IgD-negative memory B cell (primary cell): ENCODE measurements around the gene TMEM171. TPM values are rescaled to one million over a fixed set of nuclear protein-coding genes. Genes with fewer than 3 reads are reported as not detected.

Experiments used
- H3K27ac Mint-ChIP-seq, 3 donors: one replicate each; pipeline ENCODE4 v1.8.0; 2020 to 2022; ENCODE audit warnings: mild to moderate bottlenecking in 3 of 3, mixed read lengths in 3 of 3, moderate library complexity in 1 of 3
- H3K27me3 Mint-ChIP-seq: one replicate; pipeline ENCODE4 v1.8.0; 2021; ENCODE audit warnings: mixed read lengths
- H3K36me3 Mint-ChIP-seq: one replicate; pipeline ENCODE4 v1.8.0; 2020; ENCODE audit warnings: mild to moderate bottlenecking, mixed read lengths
- H3K4me1 Mint-ChIP-seq, 3 donors: one replicate each; pipeline ENCODE4 v1.8.0; 2020 to 2022; ENCODE audit warnings: mixed read lengths in 3 of 3, mild to moderate bottlenecking in 1 of 3
- H3K4me3 Mint-ChIP-seq, 4 donors: one replicate each; pipeline ENCODE4 v1.8.0; 2020 to 2022; ENCODE audit warnings: mild to moderate bottlenecking in 4 of 4, mixed read lengths in 4 of 4, moderate library complexity in 3 of 4
- H3K9me3 Mint-ChIP-seq, 3 donors: one replicate each; pipeline ENCODE4 v1.8.0; 2020 to 2021; ENCODE audit warnings: mixed read lengths in 3 of 3, mild to moderate bottlenecking in 1 of 3
- polyA plus RNA-seq: library from polyadenylated mRNA; unstranded; fragments of 300-500 nt; fragmentation: Illumina TruSeq; gene quantifications from one replicate; pipeline ENCODE4 v1.2.3, GENCODE V29; 2021

TMEM171 gene
- not detected for polyA plus RNA-seq

GRCh38 chr5:73120222-73121118 is at the start of gene TMEM171:
TSS of gene TMEM171 (plus strand) at chr5:73120575. CDS start at chr5:73123374, 2,799 bp downstream.
- Mint-ChIP-seq H3K9me3 (peaks cover 0 to 3% (median 2%) of the 10 kb centered on the region in 3 donors), H3K4me3 (peak within 1 kb of the TSS in 2 of 4 donors; percentile 68 to 75), H3K36me3 (no peaks in the 10 kb centered on the region), H3K27me3 (peaks cover 57% of the 10 kb centered on the region), H3K4me1 (peaks cover 5 to 15% (median 12%) of the 10 kb centered on the region in 3 donors), H3K27ac (no peak within 1 kb of the TSS)

GRCh38 chr5:73081093-73081492 is 39.3 kb upstream of the TMEM171 start:
- H3K27ac Mint-ChIP-seq = no peak overlapping the region
- no peaks in the 10 kb centered on the region for H3K27me3 Mint-ChIP-seq
- no peaks in the 10 kb centered on the region for H3K4me1 Mint-ChIP-seq
- H3K4me3 Mint-ChIP-seq = no peak overlapping the region
- H3K9me3 Mint-ChIP-seq = no peaks in the 10 kb centered on the region
- H3K36me3 Mint-ChIP-seq = no peaks in the 10 kb centered on the region

GRCh38 chr5:73088026-73088425 is 32.3 kb upstream of the TMEM171 start:
- H3K27ac Mint-ChIP-seq = no peak overlapping the region
- H3K27me3 Mint-ChIP-seq = no peaks in the 10 kb centered on the region
- H3K4me1 Mint-ChIP-seq = no peaks in the 10 kb centered on the region
- H3K4me3 Mint-ChIP-seq = no peak overlapping the region
- no peaks in the 10 kb centered on the region for H3K9me3 Mint-ChIP-seq
- peaks cover 8% of the 10 kb centered on the region for H3K36me3 Mint-ChIP-seq

- H3K9me3 Mint-ChIP-seq = peaks cover 1 to 4% (median 3%) of the 10 kb centered on the region in 3 donors
Measured at GRCh38 chr5:73093943-73094342, 26.4 kb upstream of the TMEM171 start.

GRCh38 chr5:73094415-73094814 is 26.0 kb upstream of the TMEM171 start:
- Mint-ChIP-seq H3K27ac (no peak overlapping the region), H3K4me3 (no peak overlapping the region), H3K36me3 (peaks cover 3% of the 10 kb centered on the region), H3K9me3 (peaks cover 1 to 4% (median 3%) of the 10 kb centered on the region in 3 donors), H3K4me1 (no peaks in the 10 kb centered on the region), H3K27me3 (no peaks in the 10 kb centered on the region)

More at GRCh38 chr5:73093943-73094342, 26.4 kb upstream of the TMEM171 start:
- Mint-ChIP-seq H3K4me3 (no peak overlapping the region), H3K36me3 (peaks cover 3% of the 10 kb centered on the region), H3K27ac (no peak overlapping the region), H3K27me3 (no peaks in the 10 kb centered on the region), H3K4me1 (no peaks in the 10 kb centered on the region)

- Mint-ChIP-seq H3K27me3 (peaks cover 3% of the 10 kb centered on the region), H3K4me3 (no peak overlapping the region), H3K36me3 (peaks cover 3% of the 10 kb centered on the region), H3K9me3 (peaks cover 1 to 5% (median 4%) of the 10 kb centered on the region in 3 donors), H3K4me1 (peaks cover 0 to 3% (median 0%) of the 10 kb centered on the region in 3 donors), H3K27ac (no peak overlapping the region)
Measured at GRCh38 chr5:73095564-73096238, 24.7 kb upstream of the TMEM171 start.

- H3K4me3 Mint-ChIP-seq = no peak overlapping the region
Measured at GRCh38 chr5:73096239-73096575, 24.2 kb upstream of the TMEM171 start.

GRCh38 chr5:73097740-73098139 is 22.6 kb upstream of the TMEM171 start:
- Mint-ChIP-seq H3K4me1 (peaks cover 0 to 3% (median 0%) of the 10 kb centered on the region in 3 donors), H3K9me3 (peaks cover 1 to 5% (median 4%) of the 10 kb centered on the region in 3 donors), H3K36me3 (no peaks in the 10 kb centered on the region), H3K27me3 (peaks cover 3% of the 10 kb centered on the region), H3K4me3 (no peak overlapping the region), H3K27ac (no peak overlapping the region)

More at GRCh38 chr5:73096239-73096575, 24.2 kb upstream of the TMEM171 start:
- peaks cover 0 to 3% (median 0%) of the 10 kb centered on the region in 3 donors for H3K4me1 Mint-ChIP-seq
- H3K27ac Mint-ChIP-seq = no peak overlapping the region
- peaks cover 3% of the 10 kb centered on the region for H3K27me3 Mint-ChIP-seq
- H3K9me3 Mint-ChIP-seq = peaks cover 1 to 5% (median 4%) of the 10 kb centered on the region in 3 donors
- H3K36me3 Mint-ChIP-seq = peaks cover under 1% of the 10 kb centered on the region

GRCh38 chr5:73100109-73100508 is 20.3 kb upstream of the TMEM171 start:
- H3K4me3 Mint-ChIP-seq = no peak overlapping the region
- peaks cover 0 to 3% (median 0%) of the 10 kb centered on the region in 3 donors for H3K4me1 Mint-ChIP-seq
- H3K36me3 Mint-ChIP-seq = no peaks in the 10 kb centered on the region
- peak overlapping the region in 1 of 3 donors; percentile 55 for H3K27ac Mint-ChIP-seq
- H3K9me3 Mint-ChIP-seq = peaks cover 1 to 5% (median 4%) of the 10 kb centered on the region in 3 donors
- H3K27me3 Mint-ChIP-seq = peaks cover 7% of the 10 kb centered on the region

GRCh38 chr5:73103870-73104299 is 16.5 kb upstream of the TMEM171 start:
- H3K4me3 Mint-ChIP-seq = no peak overlapping the region
- H3K27ac Mint-ChIP-seq = no peak overlapping the region
- no peaks in the 10 kb centered on the region for H3K36me3 Mint-ChIP-seq
- peaks cover 11% of the 10 kb centered on the region for H3K27me3 Mint-ChIP-seq
- H3K9me3 Mint-ChIP-seq = peaks cover 0 to 4% (median 2%) of the 10 kb centered on the region in 3 donors
- peaks cover 0 to 4% (median 0%) of the 10 kb centered on the region in 3 donors for H3K4me1 Mint-ChIP-seq

- Mint-ChIP-seq H3K4me3 (no peak overlapping the region), H3K36me3 (no peaks in the 10 kb centered on the region), H3K9me3 (peaks cover 0 to 4% (median 2%) of the 10 kb centered on the region in 3 donors), H3K27me3 (peaks cover 11% of the 10 kb centered on the region), H3K4me1 (peaks cover 0 to 4% (median 0%) of the 10 kb centered on the region in 3 donors), H3K27ac (no peak overlapping the region)
Measured at GRCh38 chr5:73104326-73104725, 16.0 kb upstream of the TMEM171 start.

- H3K27me3 Mint-ChIP-seq = peaks cover 11% of the 10 kb centered on the region
- H3K36me3 Mint-ChIP-seq = no peaks in the 10 kb centered on the region
- H3K4me3 Mint-ChIP-seq = no peak overlapping the region
- peaks cover 0 to 1% (median 0%) of the 10 kb centered on the region in 3 donors for H3K4me1 Mint-ChIP-seq
- no peak overlapping the region for H3K27ac Mint-ChIP-seq
- H3K9me3 Mint-ChIP-seq = peaks cover 0 to 4% (median 0%) of the 10 kb centered on the region in 3 donors
Measured at GRCh38 chr5:73106335-73106734, 14.0 kb upstream of the TMEM171 start.

GRCh38 chr5:73110190-73110589 is 10.2 kb upstream of the TMEM171 start:
- H3K27ac Mint-ChIP-seq = no peak overlapping the region
- no peak overlapping the region for H3K4me3 Mint-ChIP-seq
- H3K27me3 Mint-ChIP-seq = peaks cover 17% of the 10 kb centered on the region
- H3K9me3 Mint-ChIP-seq = peaks cover 0 to 4% (median 1%) of the 10 kb centered on the region in 3 donors
- H3K36me3 Mint-ChIP-seq = no peaks in the 10 kb centered on the region
- peaks cover 0 to 1% (median 0%) of the 10 kb centered on the region in 3 donors for H3K4me1 Mint-ChIP-seq

- Mint-ChIP-seq H3K27ac (no peak overlapping the region), H3K27me3 (peaks cover 17% of the 10 kb centered on the region), H3K9me3 (peaks cover 0 to 4% (median 1%) of the 10 kb centered on the region in 3 donors), H3K36me3 (no peaks in the 10 kb centered on the region), H3K4me3 (no peak overlapping the region), H3K4me1 (no peaks in the 10 kb centered on the region)
Measured at GRCh38 chr5:73111536-73111935, 8.8 kb upstream of the TMEM171 start.

- no peaks in the 10 kb centered on the region for H3K36me3 Mint-ChIP-seq
- H3K9me3 Mint-ChIP-seq = peaks cover 1 to 4% (median 3%) of the 10 kb centered on the region in 3 donors
- H3K4me1 Mint-ChIP-seq = no peaks in the 10 kb centered on the region
- H3K27ac Mint-ChIP-seq = no peak overlapping the region
- H3K27me3 Mint-ChIP-seq = peaks cover 25% of the 10 kb centered on the region
- no peak overlapping the region for H3K4me3 Mint-ChIP-seq
Measured at GRCh38 chr5:73112359-73112758, 8.0 kb upstream of the TMEM171 start.
